HCT116 (cell line): ENCODE data around the gene HYAL2. TPM values are rescaled to one million over a fixed set of nuclear protein-coding genes. Genes with fewer than 3 reads are reported as not detected.

Source experiments
- ATAC-seq: fragments of 200-7000 bp; cut with Tn5 transposase; 2 replicates; pipeline ENCODE4 v1.9.1; 2020; ENCODE audit warnings: mild to moderate bottlenecking, moderate library complexity
- BruUV-seq: library from RNA; stranded (reverse); fragments of 400-500 nt; replicated peaks from 2 replicates; lab custom pipeline; 2021; lab: Mats Ljungman, UMichigan
- CTCF ChIA-PET: fragments of 300-600 bp; sonication (Branson Sonifier 250); formaldehyde crosslinking; loops from one replicate; lab custom pipeline; 2021; ENCODE audit warnings: antibody characterized with exemption; lab: Charles Lee
- POLR2A ChIA-PET: fragments of 300-600, 350-600 bp; sonication (Branson Sonifier 250); formaldehyde crosslinking; loops from one replicate; lab custom pipeline; 2021; ENCODE audit warnings: antibody characterized with exemption; lab: Charles Lee
- RAD21 ChIA-PET, 2 experiments: fragments of 300-600 bp; sonication (Branson Sonifier 250); formaldehyde crosslinking; loops; one replicate each; lab custom pipeline; 2023; ENCODE audit warnings: low total read pairs in 2 of 2; ENCODE audit not compliant: uncharacterized antibody in 2 of 2, unreplicated experiment in 2 of 2, low non-redundant PET in 1 of 2; lab: Charles Lee
- DNase-seq: peaks from one replicate; pipeline ENCODE4 v3.0.0-alpha.2; 2010; ENCODE audit warnings: low read depth, low spot score
- H2AFZ ChIP-seq: fragments of 200-600 bp; shearing (Covaris generic), sonication (generic); 2 replicates; pipeline ENCODE4 v1.6.1; 2017; ENCODE audit warnings: low read depth, mixed run types, mixed read lengths, antibody characterized with exemption, low read length; ENCODE audit not compliant: poor library complexity, severe bottlenecking
- H3K27ac ChIP-seq: 2 replicates; pipeline ENCODE4 v1.5.1; 2012; ENCODE audit warnings: low read depth, low read length
- H3K27me3 ChIP-seq: fragments of 200-600 bp; sonication (generic); 2 replicates; pipeline ENCODE4 v1.6.1; 2016; ENCODE audit warnings: mixed run types, low read length, mixed read lengths; ENCODE audit not compliant: insufficient read depth
- H3K36me3 ChIP-seq, 2 experiments: fragments of 200-500 bp in 1 of 2; fragments of 200-600 bp in 1 of 2; sonication (Bioruptor generic) in 1 of 2; sonication (generic) in 1 of 2; 2 replicates each; pipeline versions ENCODE4 v1.5.1 to v1.6.1; 2014 to 2016; ENCODE audit warnings: low read length in 2 of 2, inconsistent platforms in 1 of 2, mixed read lengths in 1 of 2, mixed run types in 1 of 2; ENCODE audit not compliant: insufficient read depth in 2 of 2, control insufficient read depth in 1 of 2
- H3K4me1 ChIP-seq, 2 experiments: fragments of 200-600 bp in 1 of 2; sonication (generic) in 1 of 2; 2 replicates each; pipeline versions ENCODE4 v1.5.1 to v1.6.1; 2012 to 2017; ENCODE audit warnings: low read length in 2 of 2, inconsistent platforms in 1 of 2, mild to moderate bottlenecking in 1 of 2, mixed read lengths in 1 of 2, mixed run types in 1 of 2, moderate library complexity in 1 of 2; ENCODE audit not compliant: insufficient read depth in 2 of 2, control insufficient read depth in 1 of 2
- H3K4me2 ChIP-seq: fragments of 200-600 bp; sonication (generic); 2 replicates; pipeline ENCODE4 v1.6.1; 2017; ENCODE audit warnings: mixed run types, low read length, mixed read lengths
- H3K4me3 ChIP-seq, 2 experiments: fragments of 200-600 bp in 1 of 2; sonication (generic) in 1 of 2; replicated peaks in 1 of 2; 2 replicates each; pipeline ENCODE4 v1.5.1; 2011 to 2016; ENCODE audit warnings: low read length in 2 of 2, control low read depth in 1 of 2, low read depth in 1 of 2, mild to moderate bottlenecking in 1 of 2, mixed read lengths in 1 of 2, mixed run types in 1 of 2
- H3K79me2 ChIP-seq: fragments of 200-600 bp; sonication (generic); 2 replicates; pipeline ENCODE4 v1.6.1; 2017; ENCODE audit warnings: mild to moderate bottlenecking, mixed run types, low read length, moderate library complexity, mixed read lengths; ENCODE audit not compliant: insufficient read depth
- H3K9ac ChIP-seq: fragments of 200-600 bp; sonication (generic); 2 replicates; pipeline ENCODE4 v1.6.1; 2016; ENCODE audit warnings: low read length, mixed read lengths
- H3K9me2 ChIP-seq: fragments of 200-600 bp; sonication (generic), shearing (Covaris generic); 2 replicates; pipeline ENCODE4 v1.6.1; 2017; ENCODE audit warnings: mixed run types, mild to moderate bottlenecking, moderate library complexity; ENCODE audit not compliant: insufficient read depth
- H3K9me3 ChIP-seq, 2 experiments: fragments of 200-500 bp in 1 of 2; fragments of 200-600 bp in 1 of 2; sonication (Bioruptor generic) in 1 of 2; sonication (generic) in 1 of 2; 2 replicates each; pipeline ENCODE4 v1.6.1; 2014 to 2017; ENCODE audit warnings: low read length in 2 of 2, mixed read lengths in 2 of 2, inconsistent platforms in 1 of 2, low read depth in 1 of 2, mild to moderate bottlenecking in 1 of 2, mixed run types in 1 of 2, moderate library complexity in 1 of 2; ENCODE audit not compliant: control insufficient read depth in 1 of 2, insufficient read depth in 1 of 2
- H4K20me1 ChIP-seq: fragments of 200-600 bp; sonication (generic), shearing (Covaris generic); 2 replicates; pipeline ENCODE4 v1.6.1; 2017; ENCODE audit warnings: mixed run types, mild to moderate bottlenecking, moderate library complexity; ENCODE audit not compliant: insufficient read depth
- CBX3 ChIP-seq: IDR thresholded peaks from 2 replicates; pipeline ENCODE4 v1.6.1; 2012; ENCODE audit warnings: low read depth
- ELF1 ChIP-seq: IDR thresholded peaks from 2 replicates; pipeline ENCODE4 v1.6.1; 2012; ENCODE audit warnings: low read depth, borderline replicate concordance
- EZH2 ChIP-seq: fragments of 200-600 bp; sonication (generic); IDR thresholded peaks from 2 replicates; pipeline ENCODE4 v1.6.1; 2017; ENCODE audit warnings: antibody characterized with exemption, mixed run types
- FOSL1 ChIP-seq: IDR thresholded peaks from 2 replicates; pipeline ENCODE4 v1.6.1; 2012; ENCODE audit warnings: low read depth
- POLR2AphosphoS5 ChIP-seq: IDR thresholded peaks from 2 replicates; pipeline ENCODE4 v1.6.1; 2011; ENCODE audit warnings: mild to moderate bottlenecking, low read depth, low read length, moderate library complexity
- RAD21 ChIP-seq: IDR thresholded peaks from 2 replicates; pipeline ENCODE4 v1.6.1; 2012; ENCODE audit warnings: low read depth, mild to moderate bottlenecking
- SIN3A ChIP-seq: IDR thresholded peaks from 2 replicates; pipeline ENCODE4 v1.6.1; 2012; ENCODE audit warnings: low read depth
- SP1 ChIP-seq: IDR thresholded peaks from 2 replicates; pipeline ENCODE4 v1.6.1; 2012; ENCODE audit warnings: low read depth
- SRF ChIP-seq: IDR thresholded peaks from 2 replicates; pipeline ENCODE4 v1.6.1; 2012; ENCODE audit warnings: low read depth
- TCF7L2 ChIP-seq: IDR thresholded peaks from 2 replicates; pipeline ENCODE4 v1.7.0; 2011; ENCODE audit warnings: borderline replicate concordance, inconsistent platforms; ENCODE audit not compliant: insufficient read depth, insufficient read length; ENCODE audit errors: extremely low read depth
- ZFX ChIP-seq: fragments of 450-650 bp; IDR thresholded peaks from 2 replicates; pipeline ENCODE4 v1.6.1; 2017
- ZNF274 ChIP-seq: fragments of 200-500 bp; sonication (Bioruptor generic); IDR thresholded peaks from 2 replicates; pipeline ENCODE4 v1.6.1; 2014; ENCODE audit warnings: mild to moderate bottlenecking, low read depth, low read length, inconsistent platforms
- intact Hi-C: fragments of 100-400 bp; cut with micrococcal nuclease; formaldehyde crosslinking; loops from 2 replicates; pipeline ENCODE4 v1.10.0; 2022
- total RNA-seq: library from RNA; stranded (reverse); gene quantifications from one replicate; pipeline ENCODE4 v1.2.1, GENCODE V29; 2021; ENCODE audit not compliant: unreplicated experiment
- TF ChIP-seq, protein P1 (sequence below): IDR thresholded peaks from 2 replicates; pipeline ENCODE4 v1.6.1; 2012
- TF ChIP-seq, protein P2 (sequence below), 3 experiments: fragments of 200-600 bp in 1 of 3; sonication (generic) in 1 of 3; IDR thresholded peaks in 2 of 3; conservative IDR thresholded peaks in 1 of 3; 2 replicates each; pipeline ENCODE4 v1.5.1; 2012 to 2017; ENCODE audit warnings: low read depth in 2 of 3, low read length in 2 of 3, antibody characterized with exemption in 1 of 3, borderline replicate concordance in 1 of 3, control low read depth in 1 of 3, mild to moderate bottlenecking in 1 of 3, mixed read lengths in 1 of 3, mixed run types in 1 of 3, moderate library complexity in 1 of 3; ENCODE audit not compliant: insufficient read depth in 1 of 3

HYAL2 gene
- total RNA-seq, 1 experiment from 2014 or later = 42.2 TPM

DNA sequence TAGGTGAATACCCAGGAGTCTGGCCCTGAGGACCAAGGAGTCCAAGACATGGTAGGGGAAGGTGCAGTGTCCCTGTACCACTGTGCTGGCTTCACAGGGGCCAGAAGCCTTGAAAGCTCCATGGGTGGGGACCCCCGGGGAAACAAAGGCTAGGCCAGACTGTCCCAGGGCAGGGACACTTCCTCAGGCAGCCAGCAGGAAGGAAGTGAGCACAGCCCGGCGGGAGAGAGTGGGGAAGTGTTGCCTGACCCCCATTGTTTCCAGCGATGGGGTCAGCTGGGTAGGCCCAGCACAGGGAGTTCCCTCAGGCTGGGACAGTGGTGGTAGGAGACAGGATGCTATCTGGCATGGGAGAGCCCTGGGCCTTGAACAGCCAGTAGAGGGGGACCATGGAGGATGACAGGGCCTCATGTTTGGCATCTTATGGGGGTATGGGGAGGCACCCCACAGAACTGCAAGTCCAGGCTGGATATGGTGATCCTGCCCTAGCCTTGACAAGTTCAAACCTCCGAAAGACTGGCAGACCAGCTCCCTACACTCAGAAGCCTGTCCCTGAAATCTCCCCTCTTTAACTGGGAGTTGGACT, 1.2 kb upstream of the HYAL2 start:
- DNase-seq = no peak
- ChIA-PET POLR2A (interaction anchor here (1.0 to 1.3 kb wide), 2 partner anchors 13 to 14 kb away, joined by 4 to 6 read pairs; no protein-coding TSS in a partner anchor), RAD21 (interaction anchor here (0.8 to 1.5 kb wide), 2 partner anchors 20 to 24 kb away, joined by 3 to 4 read pairs; partner anchors contain the start of genes HYAL1 (in 1 of the 2), HYAL3 (in 1 of the 2) and NAA80 (in 1 of the 2)), CTCF (interaction anchor here (0.6 to 1.8 kb wide), 13 partner anchors 10 to 129 kb away, joined by 3 to 14 read pairs (median 4); partner anchors contain the start of genes HYAL1, IFRD2, LSMEM2 and RASSF1)
- ATAC-seq = no peak
- intact Hi-C loops = loop anchor here (1.0 to 2.0 kb wide), 3 partner anchors 20 to 63 kb away; partner anchors contain the start of gene HYAL1
- Histone ChIP-seq H2AFZ (no peak overlapping the region), H3K4me3 (no peak overlapping the region), H3K9me3 (no peaks in the 10 kb centered on the region), H3K4me1 (peaks cover 38 to 67% of the 10 kb centered on the region in 2 experiments), H4K20me1 (no peaks in the 10 kb centered on the region), H3K9ac (no peak overlapping the region), H3K9me2 (no peaks in the 10 kb centered on the region), H3K27ac (peak overlapping the region; percentile 93; the same call in 1 of the 2 replicates), H3K4me2 (no peak overlapping the region), H3K79me2 (peaks cover 51% of the 10 kb centered on the region), H3K36me3 (peaks cover 9 to 19% of the 10 kb centered on the region in 2 experiments; a peak in 2 of 4 replicates), H3K27me3 (no peaks in the 10 kb centered on the region)
- BruUV-seq = no TSS peak
- TF ChIP-seq, protein P1, sequence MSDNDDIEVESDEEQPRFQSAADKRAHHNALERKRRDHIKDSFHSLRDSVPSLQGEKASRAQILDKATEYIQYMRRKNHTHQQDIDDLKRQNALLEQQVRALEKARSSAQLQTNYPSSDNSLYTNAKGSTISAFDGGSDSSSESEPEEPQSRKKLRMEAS = no peak
- TF ChIP-seq, protein P2, sequence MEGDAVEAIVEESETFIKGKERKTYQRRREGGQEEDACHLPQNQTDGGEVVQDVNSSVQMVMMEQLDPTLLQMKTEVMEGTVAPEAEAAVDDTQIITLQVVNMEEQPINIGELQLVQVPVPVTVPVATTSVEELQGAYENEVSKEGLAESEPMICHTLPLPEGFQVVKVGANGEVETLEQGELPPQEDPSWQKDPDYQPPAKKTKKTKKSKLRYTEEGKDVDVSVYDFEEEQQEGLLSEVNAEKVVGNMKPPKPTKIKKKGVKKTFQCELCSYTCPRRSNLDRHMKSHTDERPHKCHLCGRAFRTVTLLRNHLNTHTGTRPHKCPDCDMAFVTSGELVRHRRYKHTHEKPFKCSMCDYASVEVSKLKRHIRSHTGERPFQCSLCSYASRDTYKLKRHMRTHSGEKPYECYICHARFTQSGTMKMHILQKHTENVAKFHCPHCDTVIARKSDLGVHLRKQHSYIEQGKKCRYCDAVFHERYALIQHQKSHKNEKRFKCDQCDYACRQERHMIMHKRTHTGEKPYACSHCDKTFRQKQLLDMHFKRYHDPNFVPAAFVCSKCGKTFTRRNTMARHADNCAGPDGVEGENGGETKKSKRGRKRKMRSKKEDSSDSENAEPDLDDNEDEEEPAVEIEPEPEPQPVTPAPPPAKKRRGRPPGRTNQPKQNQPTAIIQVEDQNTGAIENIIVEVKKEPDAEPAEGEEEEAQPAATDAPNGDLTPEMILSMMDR (IDR thresholded peaks at IDR 0.05 in 2 of 3, conservative IDR thresholded peaks at IDR 0.05 in 1 of 3; ENCODE audit: borderline replicate concordance in 1 of 3, insufficient read depth in 1 of 3, low read depth in 2 of 3, low read length in 2 of 3) = no peak
- TF ChIP-seq SIN3A (no peak), POLR2AphosphoS5 (no peak), FOSL1 (no peak), SP1 (no peak), RAD21 (no peak), ZFX (no peak), SRF (no peak), TCF7L2 (no peak), ELF1 (no peak), ZNF274 (no peak), EZH2 (no peak), CBX3 (no peak)
